ENCODE measurements around the gene OLIG3. TPM values are rescaled to one million over a fixed set of nuclear protein-coding genes. Genes with fewer than 3 reads are reported as not detected.

The OLIG3 gene
- total RNA-seq (2014; rRNA removed; shearing (Covaris generic)): not detected in 2 replicates

GRCh38 chr6:137494281-137494987 lies at the start of gene OLIG3:
TSS of gene OLIG3 (minus strand) at chr6:137494394. CDS start at chr6:137494170, 224 bp downstream.
- in situ Hi-C loops (cut with HindIII; ENCODE audit: low sequenced_read_pairs): no loop called here

GRCh38 chr6:137543114-137543513 lies 48.9 kb upstream of the OLIG3 start:
- DNase-seq (ENCODE audit: low spot score): no peak
- in situ Hi-C loops (cut with HindIII; ENCODE audit: low sequenced_read_pairs): no loop called here

More at GRCh38 chr6:137494281-137494987, at the start of gene OLIG3:
- no peak for DNase-seq (ENCODE audit: low spot score)

- in situ Hi-C loops (cut with HindIII; ENCODE audit: low sequenced_read_pairs): no loop called here
- no peak for DNase-seq (ENCODE audit: low spot score)
Observed at GRCh38 chr6:137542713-137543112, 48.5 kb upstream of the OLIG3 start.

DNA sequence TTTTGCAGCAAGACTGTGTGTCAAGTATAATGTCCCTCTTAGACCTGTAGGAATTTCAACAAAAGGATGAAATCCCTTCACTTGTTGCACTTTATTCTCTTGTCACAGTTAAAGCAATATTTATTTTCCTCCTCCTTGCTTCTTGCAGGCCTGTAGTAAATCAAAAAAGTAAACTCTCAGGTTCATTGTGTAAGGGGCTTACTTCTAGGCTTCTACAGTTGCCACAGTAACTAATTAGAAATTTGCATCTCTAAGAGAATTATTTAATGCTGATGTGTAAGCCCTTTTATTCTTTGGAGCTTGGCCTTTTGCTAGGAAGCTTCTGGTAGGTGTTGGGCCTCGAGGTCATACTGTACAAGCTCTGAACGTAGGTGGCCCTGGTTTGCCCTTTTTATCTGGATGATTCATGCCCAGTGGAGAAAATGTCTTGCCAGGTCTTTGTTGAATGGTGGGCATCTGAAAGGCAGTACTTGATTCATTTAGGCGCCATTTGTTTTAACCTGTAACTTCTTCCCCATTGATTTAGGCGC lies 47.4 kb upstream of the OLIG3 start:
- in situ Hi-C loops (cut with HindIII; ENCODE audit: low sequenced_read_pairs): no loop called here
- no peak for DNase-seq (ENCODE audit: low spot score)

DNA sequence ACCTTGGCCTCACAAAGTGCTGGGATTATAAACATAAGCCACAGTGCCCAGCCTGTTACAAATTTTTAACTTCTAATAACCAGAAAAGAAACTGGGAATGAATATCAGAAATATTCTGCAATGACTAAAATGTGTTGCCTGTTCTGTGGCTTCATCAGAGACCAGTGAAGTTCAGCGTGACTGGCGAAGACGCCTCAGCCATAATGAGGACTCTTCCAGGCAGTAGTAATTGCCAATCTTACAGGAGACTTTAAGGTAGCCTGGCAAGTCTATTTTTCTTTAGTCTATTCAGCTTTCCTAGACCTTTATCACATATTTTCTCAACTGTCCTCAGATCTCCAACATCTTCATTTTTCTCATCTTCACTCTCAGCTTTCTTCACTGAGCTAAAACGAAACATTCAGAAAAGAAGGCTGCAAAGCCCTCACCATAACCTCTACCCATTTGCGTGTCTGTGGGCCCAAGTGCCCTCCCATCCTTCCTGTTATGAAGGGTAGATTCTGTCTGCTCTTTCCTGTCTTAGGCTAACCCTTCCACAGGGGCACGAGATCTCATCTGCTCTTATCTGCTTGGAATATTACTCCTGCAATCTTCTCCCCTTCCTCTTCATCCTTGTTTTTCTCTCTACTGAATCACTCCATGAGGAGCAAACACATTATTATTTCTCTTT lies 42.0 kb upstream of the OLIG3 start:
- in situ Hi-C loops (cut with HindIII; ENCODE audit: low sequenced_read_pairs): no loop called here
- DNase-seq (ENCODE audit: low spot score): no peak

GRCh38 chr6:137531376-137532092 lies 37.3 kb upstream of the OLIG3 start:
- no peak for DNase-seq (ENCODE audit: low spot score)
- in situ Hi-C loops (cut with HindIII; ENCODE audit: low sequenced_read_pairs): no loop called here

DNA sequence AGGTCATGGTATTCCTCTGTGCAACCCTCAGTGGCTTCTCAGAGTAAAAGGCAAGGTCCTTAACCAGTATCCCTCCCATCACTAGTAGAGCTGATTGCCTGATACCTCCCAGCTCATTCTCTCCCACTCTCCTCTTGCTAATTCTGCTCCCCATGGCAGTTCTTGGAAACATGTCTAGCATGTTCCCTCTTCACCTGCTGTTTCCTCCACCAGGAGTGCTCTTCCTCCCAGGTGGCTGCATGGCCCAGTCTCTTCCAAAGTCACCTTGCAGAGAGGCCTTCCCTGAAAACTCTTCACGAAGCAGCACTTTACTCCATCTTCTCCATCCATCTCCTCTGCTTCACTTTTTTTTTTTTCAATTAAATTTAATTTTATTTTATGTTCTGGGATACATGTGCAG lies 36.2 kb upstream of the OLIG3 start:
- DNase-seq (ENCODE audit: low spot score): no peak
- in situ Hi-C loops (cut with HindIII; ENCODE audit: low sequenced_read_pairs): no loop called here

- in situ Hi-C loops (cut with HindIII; ENCODE audit: low sequenced_read_pairs): no loop called here
- DNase-seq (ENCODE audit: low spot score): no peak
Observed at GRCh38 chr6:137522831-137523230, 28.6 kb upstream of the OLIG3 start.

GRCh38 chr6:137522198-137522798 lies 28.1 kb upstream of the OLIG3 start:
- in situ Hi-C loops (cut with HindIII; ENCODE audit: low sequenced_read_pairs): no loop called here
- no peak for DNase-seq (ENCODE audit: low spot score)

DNA sequence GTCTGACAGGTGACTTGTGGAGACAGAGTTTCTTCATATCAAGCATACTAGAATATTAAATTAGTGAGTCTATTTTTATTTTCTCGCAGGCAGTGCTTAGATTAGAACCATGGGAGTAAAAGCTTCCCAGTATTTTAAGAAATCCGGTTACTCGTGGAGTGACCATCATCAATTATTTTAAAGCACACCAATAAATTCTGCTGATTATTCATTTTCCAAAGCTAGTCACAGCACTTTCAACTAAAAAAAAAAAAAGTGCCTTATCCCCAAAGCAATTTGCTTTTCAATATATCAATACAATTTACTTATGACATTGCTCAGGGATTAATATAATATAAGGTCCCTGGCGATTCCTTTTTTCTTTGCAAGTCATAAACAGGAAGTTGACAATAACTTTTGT lies 26.3 kb upstream of the OLIG3 start:
- DNase-seq (ENCODE audit: low spot score): no peak
- in situ Hi-C loops (cut with HindIII; ENCODE audit: low sequenced_read_pairs): no loop called here

DNA sequence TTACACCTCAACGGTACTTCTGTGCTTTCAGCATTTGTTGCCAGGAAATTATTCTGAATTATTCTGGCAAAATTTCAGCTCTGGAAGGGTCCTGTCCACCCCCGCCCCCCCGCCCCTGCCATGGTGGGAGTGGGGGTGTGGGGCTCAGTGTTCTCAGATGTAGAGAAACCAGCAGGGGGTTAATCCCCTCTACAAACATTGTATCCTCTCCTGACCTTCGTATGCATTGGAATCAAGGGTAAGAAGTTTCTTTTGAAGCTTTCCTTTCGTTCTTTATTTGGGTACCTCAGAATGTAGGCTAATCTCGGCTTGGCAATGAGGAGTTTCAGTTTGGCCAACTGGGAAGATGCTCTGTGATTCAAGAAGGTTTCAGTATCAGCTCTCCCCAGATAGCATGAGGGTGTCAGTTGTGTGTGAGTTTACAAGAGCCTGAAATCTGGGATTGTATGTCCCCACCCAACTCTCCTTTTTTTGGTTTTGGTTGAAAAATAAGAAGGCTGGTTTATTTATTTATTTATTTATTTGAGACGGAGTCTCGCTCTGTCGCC lies 25.5 kb upstream of the OLIG3 start:
- in situ Hi-C loops (cut with HindIII; ENCODE audit: low sequenced_read_pairs): no loop called here
- DNase-seq (ENCODE audit: low spot score): no peak

- in situ Hi-C loops (cut with HindIII; ENCODE audit: low sequenced_read_pairs): no loop called here
- no peak for DNase-seq (ENCODE audit: low spot score)
Observed at GRCh38 chr6:137518386-137518983, 24.3 kb upstream of the OLIG3 start.

- DNase-seq (ENCODE audit: low spot score): no peak
- in situ Hi-C loops (cut with HindIII; ENCODE audit: low sequenced_read_pairs): no loop called here
Observed at GRCh38 chr6:137514418-137514817, 20.2 kb upstream of the OLIG3 start.

DNA sequence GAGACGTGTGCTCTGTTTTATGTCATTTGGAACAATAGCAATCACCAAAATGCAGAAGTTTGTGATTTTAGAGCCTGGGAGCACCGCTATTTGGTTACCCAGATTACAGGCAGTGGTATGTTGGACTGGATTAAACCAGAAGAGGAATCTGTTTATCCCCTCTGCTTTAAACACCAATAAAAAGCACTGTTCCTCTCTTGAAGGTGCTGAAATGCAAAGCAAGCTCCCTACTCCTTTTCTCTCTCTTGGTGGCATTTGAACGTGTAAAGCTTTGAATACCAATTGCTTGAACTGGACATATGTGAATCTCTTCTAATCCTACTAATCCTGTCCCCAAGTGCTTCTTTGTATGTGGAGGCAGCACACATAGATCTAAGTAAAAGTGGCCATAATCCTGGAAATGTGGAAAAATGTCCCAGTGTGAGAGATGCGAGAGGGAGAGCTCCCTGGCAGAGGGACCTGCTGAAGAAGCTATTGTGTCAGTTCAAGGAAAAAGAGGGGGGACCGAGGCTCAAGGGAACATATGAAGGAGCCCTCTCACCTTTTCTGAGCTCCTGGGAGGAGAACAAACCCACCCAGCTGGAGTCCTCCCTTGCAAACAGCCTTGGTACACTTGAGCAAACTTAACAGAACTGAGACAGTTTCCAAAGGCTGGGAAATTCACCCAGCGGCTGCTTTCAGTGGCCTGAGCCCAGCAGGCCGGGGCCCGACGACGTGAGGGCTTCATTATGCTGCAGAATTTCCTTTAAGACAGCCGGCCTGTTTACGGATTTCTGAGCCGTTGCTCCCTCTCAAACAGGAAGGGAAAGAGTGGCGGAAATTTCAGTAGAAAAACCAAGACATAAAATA lies 18.8 kb upstream of the OLIG3 start:
- DNase-seq (ENCODE audit: low spot score): no peak
- in situ Hi-C loops (cut with HindIII; ENCODE audit: low sequenced_read_pairs): no loop called here

GRCh38 chr6:137510923-137511322 lies 16.7 kb upstream of the OLIG3 start:
- DNase-seq (ENCODE audit: low spot score): no peak
- in situ Hi-C loops (cut with HindIII; ENCODE audit: low sequenced_read_pairs): no loop called here

DNA sequence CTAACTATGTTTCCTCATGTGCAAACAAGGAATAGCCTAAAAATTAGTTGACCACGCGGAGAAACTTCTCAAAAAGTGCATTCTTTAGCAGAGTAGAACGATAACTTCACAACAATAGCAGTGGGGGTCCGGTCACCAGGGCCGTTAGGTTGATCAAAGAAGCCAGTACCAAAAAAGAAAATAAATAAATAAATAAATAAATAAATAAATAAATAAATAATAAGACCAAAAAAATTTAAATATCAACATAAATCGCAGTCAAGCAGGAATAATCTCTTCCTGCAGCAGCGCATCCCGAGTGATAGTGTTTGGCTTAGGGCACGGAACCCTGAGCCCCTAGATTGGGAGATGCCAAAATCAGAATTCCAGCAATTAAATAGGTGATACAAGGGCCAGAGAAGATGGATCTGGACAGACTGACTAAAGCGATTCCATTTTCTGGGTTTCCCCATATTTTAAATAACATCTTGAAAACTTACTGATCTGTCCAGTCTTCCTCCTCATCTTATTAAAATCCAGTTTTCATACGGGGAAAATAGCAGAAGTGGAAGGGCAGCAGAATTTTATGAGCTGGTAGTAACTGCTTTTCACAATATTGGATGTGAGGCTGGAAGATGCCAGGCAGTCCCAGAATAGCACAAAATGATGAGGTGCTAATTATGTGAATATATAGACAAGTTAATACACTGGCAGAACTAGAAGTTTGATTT lies 4.4 kb upstream of the OLIG3 start:
- DNase-seq (ENCODE audit: low spot score): no peak
- in situ Hi-C loops (cut with HindIII; ENCODE audit: low sequenced_read_pairs): no loop called here

- no peak for DNase-seq (ENCODE audit: low spot score)
- in situ Hi-C loops (cut with HindIII; ENCODE audit: low sequenced_read_pairs): no loop called here
Observed at GRCh38 chr6:137497721-137498463, 3.7 kb upstream of the OLIG3 start.

All from G401 (cell line).